GM18907 (cell line): ENCODE measurements around the gene ZDHHC5.
"Not testable (repeated sequence)": the region's sequence is repeated elsewhere in the genome, so short reads cannot be mapped to it uniquely, and the experiment has no call there.

ENCODE experiments used
- ATAC-seq: cut with Tn5 transposase; IDR thresholded peaks from one replicate; pipeline ENCODE4 v1.9.1; 2021; ENCODE audit warnings: mild to moderate bottlenecking, moderate library complexity; ENCODE audit not compliant: unreplicated experiment

ZDHHC5 gene

DNA sequence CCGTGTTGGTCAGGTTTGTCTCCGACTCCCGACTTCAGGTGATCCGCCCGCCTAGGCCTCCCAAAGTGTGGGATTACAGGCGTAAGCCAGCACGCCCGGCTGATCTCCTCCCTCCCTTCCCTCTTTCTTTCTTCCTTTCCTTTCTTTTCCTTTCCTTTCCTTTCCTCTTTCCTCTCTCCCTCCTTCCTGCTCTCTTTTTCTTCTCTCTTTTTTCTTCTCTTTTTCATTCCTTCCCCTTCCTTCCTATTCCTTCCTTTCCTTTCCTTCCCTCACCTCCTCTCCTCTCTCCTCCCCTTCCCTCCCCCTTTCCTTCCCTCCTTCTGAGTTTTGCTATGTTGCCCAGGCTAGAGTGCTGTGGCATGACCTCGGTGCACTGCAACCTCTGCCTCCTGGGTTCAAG, 3.9 kb upstream of the ZDHHC5 start:
- no peak for ATAC-seq

DNA sequence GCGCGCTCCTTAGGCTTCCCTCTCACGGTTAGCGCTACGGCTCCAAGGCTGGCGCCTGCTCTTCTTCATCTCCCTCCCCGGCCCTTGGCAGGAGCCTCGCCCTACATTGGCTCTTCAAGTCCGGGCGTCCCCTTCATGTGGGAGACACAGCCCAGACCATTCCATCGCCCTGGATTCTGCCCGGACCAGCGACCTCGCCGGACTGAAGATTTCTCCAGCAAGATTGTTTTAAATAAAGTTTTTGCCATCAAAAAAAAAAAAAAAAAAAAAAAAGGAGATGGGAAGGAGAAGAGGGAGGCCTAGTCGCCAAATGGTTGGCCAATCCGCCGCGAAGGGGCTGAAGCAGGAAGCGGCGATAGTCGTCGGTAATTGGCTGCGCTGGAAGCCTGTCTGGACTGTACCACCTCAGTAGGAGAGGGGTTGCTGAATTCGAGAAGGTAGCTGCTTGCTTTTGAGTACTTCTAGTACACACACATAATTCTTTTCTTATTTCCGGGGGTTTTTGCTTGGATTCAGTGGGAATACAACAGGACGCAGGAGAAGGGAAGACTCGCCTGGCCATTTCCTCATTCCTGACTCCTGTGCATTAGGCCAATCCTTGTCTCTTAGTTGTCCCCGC, 688 bp upstream of the ZDHHC5 start:
- ATAC-seq: peak; percentile 80

DNA sequence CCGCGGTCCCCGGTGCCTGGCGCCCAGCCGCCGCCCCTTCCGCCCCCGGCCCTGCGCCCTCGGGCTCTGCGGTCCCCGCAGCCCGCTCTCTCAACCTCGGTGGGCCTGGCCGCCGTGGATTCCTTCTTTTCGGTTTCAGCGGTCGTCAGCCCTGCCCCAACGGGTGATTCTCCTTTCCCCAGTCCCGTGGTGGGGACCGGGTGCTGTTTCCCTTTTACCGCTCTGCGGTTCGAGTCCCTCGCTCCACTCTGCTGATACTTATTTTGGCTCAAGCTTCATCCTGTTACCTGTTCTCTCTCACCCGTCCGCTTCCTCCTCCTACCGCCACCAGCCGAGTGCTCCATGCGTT, 494 bp downstream of the ZDHHC5 start:
- peak; percentile 4 for ATAC-seq

DNA sequence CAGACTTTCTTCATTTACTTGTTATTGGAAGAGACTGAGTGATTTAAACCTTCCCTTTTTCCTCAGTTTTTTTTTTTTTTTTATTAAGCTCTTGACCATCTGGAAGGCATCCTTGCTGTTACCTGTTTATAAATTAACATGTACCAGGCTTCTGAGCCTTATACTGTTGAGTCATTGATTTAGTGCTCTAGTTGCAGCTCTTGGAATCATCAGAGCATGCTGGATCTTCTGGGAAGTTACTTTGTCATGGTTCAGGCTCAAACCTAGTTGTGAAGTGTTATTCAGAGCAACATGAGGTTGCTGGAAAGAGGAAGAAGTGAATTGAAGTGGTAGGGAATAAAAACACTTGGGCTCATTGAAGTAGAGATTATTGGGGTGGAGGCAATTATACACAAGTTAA, 6.3 kb downstream of the ZDHHC5 start:
- no peak for ATAC-seq

DNA sequence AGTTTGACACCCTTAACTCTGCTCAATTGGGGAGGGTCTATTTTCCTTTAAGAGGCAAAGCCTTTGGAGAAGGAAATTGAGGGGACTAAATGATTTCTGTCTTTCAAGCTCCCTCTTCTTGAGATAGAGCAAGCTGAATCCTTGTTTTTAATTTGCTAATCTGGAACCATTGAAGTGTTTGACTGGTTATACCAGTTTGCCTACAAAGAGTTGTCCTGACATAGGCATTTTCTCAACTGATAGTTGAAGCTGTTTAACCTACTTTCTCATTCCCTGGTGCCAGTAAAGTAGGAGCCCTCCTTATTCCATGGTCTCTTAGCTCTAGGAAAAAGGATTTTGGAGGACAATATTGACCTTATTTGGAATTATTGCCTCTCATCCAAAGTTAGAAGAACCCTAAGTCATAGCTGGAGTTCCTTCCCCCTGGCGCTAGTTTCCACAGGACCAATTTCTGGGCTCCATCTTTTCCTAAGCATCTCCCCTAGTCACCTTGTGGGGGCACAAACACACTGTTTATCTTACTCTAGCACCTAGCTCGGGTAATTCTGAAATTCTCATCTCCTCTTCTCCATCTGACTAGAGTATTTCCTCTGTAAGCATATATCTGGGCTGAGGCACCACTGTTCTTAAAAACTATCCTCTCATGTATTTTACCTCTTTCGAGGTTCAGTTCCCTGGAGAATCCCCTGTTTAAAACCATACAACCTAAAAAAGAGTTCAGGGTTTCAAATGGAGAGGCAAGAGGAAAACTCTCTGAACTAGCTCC, 7.4 kb downstream of the ZDHHC5 start:
- ATAC-seq: no peak

DNA sequence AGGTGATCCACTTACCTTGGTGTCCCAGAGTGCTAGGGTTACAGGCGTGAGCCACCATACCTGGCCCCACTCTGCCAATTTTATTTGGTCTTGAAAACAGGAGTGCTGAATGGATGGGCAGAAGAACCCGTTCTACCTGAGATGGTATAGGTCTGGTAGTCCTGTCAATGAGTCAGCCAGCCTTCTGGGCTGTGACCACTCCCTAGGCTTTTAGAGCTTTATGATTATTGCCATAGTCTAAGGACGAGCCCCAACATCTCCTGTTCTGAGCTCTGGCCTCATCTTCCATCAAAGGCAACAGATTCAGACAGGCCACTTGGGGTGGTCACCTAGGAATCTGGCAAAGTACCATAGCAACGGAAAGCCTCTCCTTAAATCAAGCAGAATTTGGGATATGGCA, 11.5 kb downstream of the ZDHHC5 start:
- no peak for ATAC-seq

DNA sequence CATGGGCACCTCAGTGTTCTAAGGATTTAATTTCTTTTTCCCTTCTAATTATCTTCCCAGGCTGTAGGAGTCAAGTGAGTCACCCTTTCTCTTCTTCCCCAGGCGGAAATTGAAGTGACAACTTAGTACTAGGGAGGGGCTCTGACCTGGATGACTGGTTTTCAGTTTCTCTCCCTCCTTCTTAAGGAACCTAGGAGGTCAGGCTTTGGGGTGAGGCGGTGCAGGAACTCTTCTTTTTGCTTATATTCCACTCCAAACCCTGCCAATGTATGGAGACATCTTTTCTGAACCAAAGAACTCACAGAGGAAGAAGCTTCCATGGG, 12.6 kb downstream of the ZDHHC5 start:
- no peak for ATAC-seq

DNA sequence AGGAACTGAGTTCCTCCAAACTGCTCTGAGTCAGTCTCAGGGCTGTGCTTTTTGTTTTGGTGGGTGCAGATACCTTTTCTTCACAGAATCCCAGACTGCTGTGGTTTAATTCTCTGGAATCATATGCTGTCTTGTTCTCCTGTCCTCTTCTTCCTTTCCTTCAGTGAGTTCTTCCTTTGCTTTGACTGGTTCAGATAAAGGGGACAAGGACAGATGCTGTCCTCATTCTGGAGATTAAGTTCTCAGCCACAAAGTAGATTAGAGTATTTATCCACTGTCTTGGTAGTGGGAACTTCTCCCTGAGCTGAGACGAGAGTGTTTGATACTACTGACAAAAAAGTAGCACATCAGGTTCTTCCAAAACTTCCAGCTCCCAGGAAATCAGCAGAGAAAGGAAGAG, 13.3 kb downstream of the ZDHHC5 start:
- ATAC-seq: no peak

DNA sequence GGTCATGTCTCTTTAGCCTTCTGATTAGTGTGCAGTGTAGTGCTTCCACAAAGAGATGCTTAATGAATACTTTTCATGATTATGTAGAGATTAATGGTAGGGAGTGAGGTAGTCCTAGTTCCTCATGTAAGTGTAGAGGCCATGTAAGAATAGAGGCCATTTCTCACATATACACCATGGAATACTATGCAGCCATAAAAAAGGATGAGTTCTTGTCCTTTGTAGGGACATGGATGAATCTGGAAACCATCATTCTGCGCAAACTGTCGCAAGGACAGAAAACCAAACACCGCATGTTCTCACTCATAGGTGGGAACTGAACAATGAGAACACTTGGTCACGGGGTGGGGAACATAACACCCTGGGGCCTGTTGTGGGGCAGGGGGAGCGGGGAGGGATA, 22.6 kb downstream of the ZDHHC5 start:
- ATAC-seq: not testable (repeated sequence)

DNA sequence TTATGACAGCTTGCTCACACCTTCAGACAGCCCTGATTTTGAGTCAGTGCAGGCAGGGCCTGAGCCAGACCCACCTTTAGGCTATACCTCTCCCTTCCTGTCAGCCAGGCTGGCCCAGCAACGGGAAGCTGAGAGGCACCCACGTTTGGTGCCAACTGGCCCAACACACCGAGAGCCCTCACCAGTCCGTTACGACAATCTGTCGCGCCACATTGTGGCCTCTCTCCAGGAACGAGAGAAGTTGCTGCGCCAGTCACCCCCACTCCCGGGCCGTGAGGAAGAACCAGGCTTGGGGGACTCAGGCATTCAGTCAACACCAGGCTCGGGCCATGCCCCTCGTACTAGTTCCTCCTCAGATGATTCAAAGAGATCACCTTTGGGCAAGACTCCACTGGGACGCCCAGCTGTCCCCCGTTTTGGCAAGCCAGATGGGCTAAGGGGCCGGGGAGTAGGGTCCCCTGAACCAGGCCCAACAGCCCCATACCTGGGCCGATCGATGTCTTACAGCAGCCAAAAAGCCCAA, 31.0 kb downstream of the ZDHHC5 start:
- ATAC-seq: no peak

DNA sequence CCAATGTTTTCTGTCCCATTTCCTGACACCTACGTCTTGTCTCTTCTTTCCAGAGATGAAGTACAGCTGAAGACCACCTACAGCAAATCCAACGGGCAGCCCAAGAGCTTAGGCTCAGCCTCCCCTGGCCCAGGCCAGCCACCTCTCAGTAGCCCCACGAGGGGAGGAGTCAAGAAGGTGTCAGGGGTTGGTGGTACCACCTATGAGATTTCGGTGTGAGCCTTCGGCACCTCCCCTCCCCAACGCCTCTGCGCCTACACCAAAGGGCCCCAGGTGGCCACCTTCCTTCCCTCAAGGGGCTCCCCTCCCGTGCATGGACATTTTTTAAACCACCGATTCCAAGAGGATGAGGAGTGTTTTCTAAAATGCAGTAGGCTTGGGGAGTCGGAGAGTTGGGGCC, 31.9 kb downstream of the ZDHHC5 start:
- no peak for ATAC-seq

DNA sequence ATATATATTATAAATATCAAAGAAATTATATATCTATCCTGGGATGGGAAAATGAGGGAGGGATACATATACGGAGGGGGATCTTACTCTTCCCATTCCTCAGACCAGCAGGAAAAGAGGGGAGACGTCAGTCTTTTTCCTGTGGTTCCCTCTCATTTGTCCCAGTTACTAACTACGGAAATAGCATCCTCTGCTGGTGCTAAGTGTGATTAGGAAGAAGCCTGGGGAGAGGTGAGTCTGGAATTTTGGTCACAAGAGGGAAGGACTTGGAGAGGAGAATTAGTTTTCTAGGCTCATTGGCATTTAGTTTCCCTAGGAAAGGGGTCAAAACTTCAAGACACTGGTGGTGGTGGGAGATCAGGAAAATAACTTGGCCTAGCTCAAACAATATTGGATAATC, 32.5 kb downstream of the ZDHHC5 start:
- ATAC-seq: no peak

DNA sequence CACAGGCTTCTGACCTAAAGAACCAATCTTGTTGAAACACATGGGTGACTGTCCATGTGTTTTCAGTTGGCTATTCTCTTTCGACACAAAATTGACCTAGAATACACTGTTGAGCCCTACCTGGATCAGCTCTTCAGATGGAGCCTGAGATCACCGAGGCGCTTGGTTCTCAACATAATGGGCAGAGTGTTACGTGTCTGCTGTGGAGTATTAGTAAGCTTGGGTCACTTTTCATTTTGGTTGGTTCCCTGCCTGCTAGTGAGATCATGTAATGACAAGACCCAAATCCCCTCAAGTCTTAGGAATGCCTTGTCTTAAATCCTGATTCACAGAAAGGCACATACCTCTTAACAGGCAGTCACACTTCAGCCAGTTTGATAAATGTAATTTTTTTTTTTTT, 35.4 kb downstream of the ZDHHC5 start:
- no peak for ATAC-seq

DNA sequence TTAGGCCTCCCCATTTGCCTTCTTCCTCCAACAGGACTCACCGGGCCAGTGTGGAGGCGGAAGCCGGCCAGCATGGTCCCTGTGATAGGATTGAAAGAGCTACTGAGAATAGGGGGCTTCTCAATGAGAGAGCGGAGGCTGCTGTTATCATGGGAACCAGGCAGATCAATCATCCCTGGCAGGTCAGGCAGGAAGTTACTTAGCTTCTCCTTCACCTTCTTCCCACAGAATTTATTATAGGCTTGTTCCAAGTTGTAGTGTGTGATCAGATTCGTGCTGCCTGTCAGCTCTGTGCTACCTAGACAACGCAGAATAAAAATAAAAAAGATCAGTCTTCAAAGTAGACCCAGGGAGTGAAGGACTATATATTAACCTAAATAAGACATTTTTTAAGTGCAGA, 37.0 kb downstream of the ZDHHC5 start:
- no peak for ATAC-seq

DNA sequence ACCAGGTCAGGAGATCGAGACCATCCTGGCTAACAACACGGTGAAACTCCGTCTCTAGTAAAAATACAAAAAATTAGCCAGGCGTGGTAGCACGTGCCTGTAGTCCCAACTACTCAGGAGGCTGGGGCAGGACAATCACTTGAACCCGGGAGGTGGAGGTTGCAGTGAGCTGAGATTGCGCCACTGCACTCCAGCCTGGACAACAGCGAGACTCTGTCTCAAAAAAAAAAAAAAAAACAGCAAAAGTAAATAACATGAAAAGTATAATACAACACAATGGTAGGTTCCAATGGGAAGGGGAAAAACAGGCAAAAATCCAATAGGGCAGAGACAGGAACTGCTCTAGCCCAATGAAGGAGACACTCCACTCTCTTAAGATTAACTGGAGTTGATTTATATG, 37.5 kb downstream of the ZDHHC5 start:
- not testable (repeated sequence) for ATAC-seq

DNA sequence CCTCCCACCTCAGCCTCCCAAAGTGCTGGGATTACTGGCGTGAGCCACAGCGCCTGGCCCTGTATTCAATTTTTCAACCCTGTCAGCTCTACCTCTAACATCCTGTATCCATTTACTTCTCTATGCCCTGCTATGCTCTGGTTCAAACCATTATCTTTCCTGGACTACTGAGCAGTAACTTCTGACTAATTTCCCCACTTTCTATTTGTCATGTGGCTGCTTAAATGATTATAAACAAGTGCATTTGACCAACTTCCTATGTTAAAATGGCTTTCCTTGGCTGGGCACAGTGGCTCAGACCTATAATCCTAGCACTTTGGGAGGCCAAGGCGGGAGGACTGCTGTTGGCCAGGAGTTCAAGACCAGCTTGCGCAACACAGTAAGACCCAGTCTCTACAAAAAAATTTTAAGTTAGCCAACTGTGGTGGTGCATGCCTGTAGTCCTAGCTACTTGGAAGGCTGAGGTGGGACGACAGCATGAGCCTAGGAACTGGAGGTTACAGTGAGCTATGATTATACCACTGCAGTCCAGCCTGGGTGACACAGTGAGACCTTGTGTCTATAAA, 42.0 kb downstream of the ZDHHC5 start:
- no peak for ATAC-seq

DNA sequence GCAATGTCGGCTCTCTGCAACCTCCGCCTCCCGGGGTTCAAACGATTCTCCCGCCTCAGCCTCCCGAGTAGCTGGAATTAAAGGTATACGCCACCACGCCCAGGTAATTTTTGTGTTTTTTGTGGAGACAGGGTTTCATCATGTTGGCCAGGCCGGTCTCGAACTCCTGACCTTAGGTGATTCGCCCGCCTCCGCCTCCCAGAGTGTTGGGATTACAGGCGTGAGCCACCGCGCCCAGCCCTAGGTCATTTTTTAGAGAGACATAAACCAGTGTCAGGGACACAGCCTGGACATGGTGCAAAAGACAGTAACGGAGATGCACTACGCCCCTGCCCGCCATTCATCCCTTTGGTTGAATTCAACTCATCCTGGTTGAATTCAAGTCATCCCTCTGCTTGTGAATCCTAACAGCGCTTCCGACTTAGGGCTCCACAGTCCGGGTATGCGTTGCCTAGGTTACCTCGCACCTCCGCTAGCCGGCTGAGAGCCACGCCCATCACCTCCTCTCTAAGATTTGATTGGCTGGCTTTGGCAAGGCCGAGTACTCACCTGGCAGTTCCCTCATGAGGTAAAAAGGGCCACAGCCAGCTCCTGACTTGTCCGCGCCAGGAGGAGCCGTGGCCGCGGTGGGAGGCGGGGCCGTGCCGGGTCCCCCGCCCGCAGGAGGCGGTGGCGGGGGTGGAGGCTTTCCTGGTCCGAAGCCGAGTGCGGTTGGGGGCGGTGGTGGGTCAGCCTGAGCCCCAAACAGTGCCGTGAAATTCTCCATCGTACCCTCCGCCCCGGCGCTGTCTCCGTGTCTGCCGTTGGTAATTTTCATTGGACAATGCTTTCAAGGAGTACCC, 43.7 kb downstream of the ZDHHC5 start, which contains the start of gene MED19:
TSS of gene MED19 (minus strand) at position 802 of the 842 bp plus-strand sequence. CDS start at position 766, 36 bp downstream.
- peak; percentile 54 for ATAC-seq

DNA sequence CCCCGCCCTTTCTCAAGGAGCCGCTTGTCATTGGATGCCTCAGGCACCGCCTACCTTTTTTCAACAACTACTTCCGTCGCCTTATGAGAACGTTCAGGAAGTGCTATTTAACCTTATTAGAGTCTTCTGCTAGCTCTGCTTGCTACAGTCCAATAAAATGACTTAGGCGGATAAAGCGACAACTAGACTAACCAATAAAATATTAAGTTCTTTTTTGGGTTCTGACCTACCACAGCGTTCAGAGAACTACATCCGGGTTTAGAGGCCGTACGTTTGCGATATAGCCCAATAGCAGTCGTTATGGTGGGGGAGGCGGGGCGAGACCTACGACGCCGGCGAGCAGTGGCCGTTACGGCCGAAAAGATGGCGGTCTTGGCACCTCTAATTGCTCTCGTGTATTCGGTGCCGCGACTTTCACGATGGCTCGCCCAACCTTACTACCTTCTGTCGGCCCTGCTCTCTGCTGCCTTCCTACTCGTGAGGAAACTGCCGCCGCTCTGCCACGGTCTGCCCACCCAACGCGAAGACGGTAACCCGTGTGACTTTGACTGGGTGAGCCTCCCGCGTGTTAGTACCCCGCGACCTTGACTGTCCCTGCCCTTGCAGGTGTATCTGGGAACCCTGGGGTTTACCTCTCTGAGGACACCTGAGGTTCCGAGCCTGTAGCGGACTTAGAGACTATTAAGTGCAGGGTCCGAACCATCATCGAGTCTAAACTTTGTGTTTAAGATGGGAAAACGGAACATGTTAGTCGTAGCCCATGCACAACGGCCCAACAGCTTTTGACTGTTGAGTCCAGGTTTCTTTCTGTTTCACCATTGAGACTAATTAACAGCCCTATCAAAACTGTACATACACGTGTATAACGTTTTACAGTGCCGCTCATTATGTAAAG, 44.6 kb downstream of the ZDHHC5 start, which contains the start of gene TMX2:
TSS of gene TMX2 (plus strand) at position 338 of the 895 bp plus-strand sequence. CDS start at position 364, 26 bp downstream.
- ATAC-seq: peak; percentile 94

DNA sequence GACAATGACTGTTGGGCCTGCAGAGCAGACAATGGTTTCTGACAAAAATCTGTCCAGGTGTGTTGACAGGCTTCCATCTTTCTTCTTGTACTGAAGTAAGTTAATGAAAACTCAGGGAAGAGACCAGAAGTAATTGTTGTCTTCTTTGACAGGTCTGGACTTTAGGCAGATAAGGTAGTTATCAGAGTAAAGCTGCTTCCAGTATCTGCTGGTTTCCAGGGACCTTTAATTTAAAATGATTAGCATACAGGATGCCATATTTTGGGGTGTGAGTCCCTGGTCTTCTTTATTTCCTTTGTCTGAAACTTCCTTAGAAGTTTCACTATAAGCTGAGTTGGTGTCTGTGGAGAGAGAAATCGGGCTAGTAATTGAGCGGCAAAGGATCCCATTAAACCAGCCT, 45.9 kb downstream of the ZDHHC5 start:
- no peak for ATAC-seq

DNA sequence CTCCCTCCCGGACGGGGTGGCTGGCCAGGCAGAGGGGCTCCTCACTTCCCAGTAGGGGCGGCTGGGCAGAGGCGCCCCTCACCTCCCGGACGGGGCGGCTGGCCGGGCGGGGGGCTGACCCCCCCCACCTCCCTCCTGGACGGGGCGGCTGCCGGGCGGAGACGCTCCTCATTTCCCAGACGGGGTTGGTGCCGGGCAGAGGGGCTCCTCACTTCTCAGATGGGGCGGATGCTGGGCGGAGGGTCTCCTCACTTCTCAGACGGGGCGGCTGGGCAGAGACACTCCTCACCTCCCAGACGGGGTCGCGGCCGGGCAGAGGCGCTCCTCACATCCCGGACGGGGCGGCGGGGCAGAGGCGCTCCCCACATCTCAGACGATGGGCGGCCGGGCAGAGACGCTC, 48.8 kb downstream of the ZDHHC5 start:
- ATAC-seq: not testable (repeated sequence)
